B cell (primary cell): Measurements from ENCODE around the gene KPNA1. TPM values are rescaled to one million over a fixed set of nuclear protein-coding genes. Genes with fewer than 3 reads are reported as not detected.

Experiments used
- ATAC-seq: fragments of 200-7000 bp; cut with Tn5 transposase; one replicate; pipeline ENCODE4 v1.10.0; 2021; ENCODE audit warnings: low read depth, mild to moderate bottlenecking, moderate number of reproducible peaks, moderate library complexity
- CTCF ChIA-PET: fragments of 350-600 bp; sonication (Branson Sonifier 250); formaldehyde crosslinking; loops from one replicate; lab custom pipeline; 2021; ENCODE audit warnings: antibody characterized with exemption, inconsistent platforms; lab: Charles Lee
- POLR2A ChIA-PET: fragments of 350-600 bp; sonication (Branson Sonifier 250); formaldehyde crosslinking; loops from one replicate; lab custom pipeline; 2021; ENCODE audit warnings: antibody characterized with exemption; lab: Charles Lee
- DNase-seq: peaks from one replicate; pipeline ENCODE4 v3.0.0; 2013
- H2AFZ ChIP-seq: 2 replicates; pipeline ENCODE4 v1.6.1; 2012; ENCODE audit warnings: mild to moderate bottlenecking, low read depth, low read length; ENCODE audit not compliant: insufficient read depth, poor library complexity, severe bottlenecking
- H3K27ac ChIP-seq, 2 donors: 1 replicate in 1 of 2; 2 replicates in 1 of 2; pipeline ENCODE4 v1.5.1; 2012 to 2013; ENCODE audit warnings: low read length in 2 of 2, mild to moderate bottlenecking in 2 of 2, moderate library complexity in 1 of 2
- H3K27me3 ChIP-seq, 4 experiments: fragments of 200-600 bp in 1 of 4; sonication (generic) in 1 of 4; replicated peaks in 1 of 4; 1 replicate in 2 of 4; 2 replicates in 2 of 4; pipeline versions ENCODE4 v1.6.1 to v1.7.0; 2013 to 2016; ENCODE audit warnings: low read length in 3 of 4, mild to moderate bottlenecking in 2 of 4, mixed read lengths in 1 of 4, moderate library complexity in 1 of 4; ENCODE audit not compliant: insufficient read depth in 4 of 4, control insufficient read depth in 3 of 4; ENCODE audit errors: control extremely low read depth in 1 of 4
- H3K36me3 ChIP-seq, 2 experiments: replicated peaks in 1 of 2; 1 replicate in 1 of 2; 2 replicates in 1 of 2; pipeline versions ENCODE4 v1.6.1 to v1.7.1; 2013; ENCODE audit warnings: low read length in 1 of 2; ENCODE audit not compliant: insufficient read depth in 2 of 2, control insufficient read depth in 1 of 2; ENCODE audit errors: control extremely low read depth in 1 of 2, extremely low read depth in 1 of 2
- H3K4me1 ChIP-seq, 2 donors: fragments of 200-600 bp in 1 of 2; sonication (generic) in 1 of 2; 1 replicate in 1 of 2; 2 replicates in 1 of 2; pipeline versions ENCODE4 v1.5.1 to v1.6.1; 2013 to 2017; ENCODE audit warnings: low read length in 2 of 2; ENCODE audit not compliant: control insufficient read depth in 2 of 2, insufficient read depth in 2 of 2
- H3K4me2 ChIP-seq: replicated peaks from 2 replicates; pipeline ENCODE3; 2012; ENCODE audit warnings: mild to moderate bottlenecking, low read depth, low read length; ENCODE audit not compliant: poor library complexity, severe bottlenecking
- H3K4me3 ChIP-seq, 5 experiments: fragments of 200-600 bp in 1 of 5; sonication (generic) in 1 of 5; 1 replicate in 3 of 5; 2 replicates in 2 of 5; pipeline versions ENCODE4 v1.5.1 to v1.7.0; 2011 to 2016; ENCODE audit warnings: low read length in 4 of 5, mild to moderate bottlenecking in 4 of 5, low read depth in 2 of 5, control low read depth in 1 of 5, moderate library complexity in 1 of 5; ENCODE audit not compliant: insufficient read depth in 1 of 5; ENCODE audit errors: control extremely low read depth in 1 of 5, extremely low read depth in 1 of 5
- H3K79me2 ChIP-seq: fragments of 200-600 bp; sonication (generic); one replicate; pipeline ENCODE4 v1.6.0; 2016; ENCODE audit warnings: low read length; ENCODE audit not compliant: control insufficient read depth, insufficient read depth
- H3K9ac ChIP-seq: fragments of 200-600 bp; sonication (generic); 2 replicates; pipeline ENCODE4 v1.6.1; 2017; ENCODE audit warnings: mild to moderate bottlenecking, low read length, moderate library complexity
- H3K9me3 ChIP-seq, 3 donors: one replicate each; pipeline versions ENCODE4 v1.6.1 to v1.7.1; 2013; ENCODE audit warnings: low read length in 2 of 3; ENCODE audit not compliant: control insufficient read depth in 2 of 3, insufficient read depth in 1 of 3; ENCODE audit errors: control extremely low read depth in 1 of 3
- H4K20me1 ChIP-seq: 2 replicates; pipeline ENCODE4 v1.6.0; 2012; ENCODE audit warnings: mild to moderate bottlenecking, low read length; ENCODE audit not compliant: insufficient read depth, control insufficient read depth, poor library complexity, severe bottlenecking
- H3K27ac Mint-ChIP-seq: one replicate; pipeline ENCODE4 v1.8.0; 2021; ENCODE audit warnings: mixed read lengths
- H3K27me3 Mint-ChIP-seq: one replicate; pipeline ENCODE4 v1.8.0; 2021; ENCODE audit warnings: mixed read lengths
- H3K4me1 Mint-ChIP-seq: one replicate; pipeline ENCODE4 v1.8.0; 2021; ENCODE audit warnings: mixed read lengths
- H3K4me3 Mint-ChIP-seq: one replicate; pipeline ENCODE4 v1.8.0; 2021; ENCODE audit warnings: mixed read lengths
- H3K9me3 Mint-ChIP-seq: one replicate; pipeline ENCODE4 v1.8.0; 2022; ENCODE audit warnings: mixed read lengths; ENCODE audit not compliant: insufficient read depth
- EZH2 ChIP-seq: IDR thresholded peaks from 2 replicates; pipeline ENCODE4 v1.6.1; 2012; ENCODE audit warnings: borderline replicate concordance, low read depth, mild to moderate bottlenecking, moderate library complexity, low read length; ENCODE audit not compliant: insufficient read depth, poor library complexity, severe bottlenecking
- WGBS: methylation state at CpG from one replicate; pipeline ENCODE4 v1.1.5; 2013; ENCODE audit warnings: missing lambda C conversion rate; ENCODE audit not compliant: insufficient coverage; 5-methylcytosine and 5-hydroxymethylcytosine counted together
- intact Hi-C: fragments of 100-400 bp; cut with micrococcal nuclease; formaldehyde crosslinking; loops from one replicate; pipeline ENCODE4 v1.10.0; 2022
- polyA plus RNA-seq: library from polyadenylated mRNA; depleted of rRNA; stranded (reverse); fragments of >200 nt; gene quantifications from 2 replicates; pipeline ENCODE4 v1.2.3, GENCODE V29; 2012
- total RNA-seq, 2 donors: library from RNA; stranded (reverse); fragments of 120-200 nt in 1 of 2; gene quantifications; 1 replicate in 1 of 2; 2 replicates in 1 of 2; pipeline versions ENCODE4 v1.2.3 to v1.2.4, GENCODE V29; 2013 to 2022
- TF ChIP-seq, protein P1 (sequence below): fragments of 200-600 bp; IDR thresholded peaks from one replicate; pipeline ENCODE4 v1.8.0; 2022; ENCODE audit warnings: antibody characterized with exemption, mild to moderate bottlenecking

KPNA1 gene
- total and polyA plus RNA-seq, 2 donors (not counting 1 experiment from before 2014, with no cell fraction given), result 14.9 to 79.4 TPM

DNA sequence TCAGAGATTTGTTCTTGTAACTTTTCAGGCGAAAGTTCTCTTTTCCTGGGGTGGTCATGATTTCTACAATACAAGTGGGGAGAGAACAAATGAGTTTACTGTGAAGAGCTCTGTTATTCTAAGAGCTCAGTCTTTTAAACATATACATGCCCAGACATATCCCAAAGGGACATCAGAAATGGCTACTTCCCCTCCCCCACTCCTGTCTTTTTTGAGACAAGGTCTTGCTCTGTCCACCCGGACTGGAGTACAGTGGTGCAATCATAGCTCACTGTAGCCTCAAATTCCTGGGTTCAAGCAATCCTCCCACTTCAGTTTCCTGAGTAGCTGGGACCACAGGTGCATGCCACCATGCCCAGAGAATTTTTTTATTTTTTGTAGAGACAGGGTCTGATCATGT is 18.2 kb downstream of the KPNA1 start:
- H4K20me1 ChIP-seq, result peaks cover 44% of the 10 kb centered on the region
- POLR2A ChIA-PET, result no interaction called here
- H3K9me3 Mint-ChIP-seq, result no peaks in the 10 kb centered on the region
- H3K9me3 ChIP-seq, result no peaks in the 10 kb centered on the region
- H3K27me3 Mint-ChIP-seq, result no peaks in the 10 kb centered on the region
- H3K4me1 Mint-ChIP-seq, result peaks cover 23% of the 10 kb centered on the region
- no peak overlapping the region for H3K4me2 ChIP-seq
- peaks cover 2 to 22% of the 10 kb centered on the region in 2 experiments for H3K36me3 ChIP-seq
- no peaks in the 10 kb centered on the region for H3K27me3 ChIP-seq
- peaks cover 61% of the 10 kb centered on the region for H3K79me2 ChIP-seq
- intact Hi-C loops, result no loop called here
- ATAC-seq (no peak), DNase-seq (no peak)
- no peaks in the 10 kb centered on the region for H3K4me1 ChIP-seq
- whole genome bisulfite sequencing, result 92% methylated on average over 1 of the region's 2 CpGs
- no peak overlapping the region for H3K9ac ChIP-seq
- no peak for TF ChIP-seq EZH2
- TF ChIP-seq, protein P1, sequence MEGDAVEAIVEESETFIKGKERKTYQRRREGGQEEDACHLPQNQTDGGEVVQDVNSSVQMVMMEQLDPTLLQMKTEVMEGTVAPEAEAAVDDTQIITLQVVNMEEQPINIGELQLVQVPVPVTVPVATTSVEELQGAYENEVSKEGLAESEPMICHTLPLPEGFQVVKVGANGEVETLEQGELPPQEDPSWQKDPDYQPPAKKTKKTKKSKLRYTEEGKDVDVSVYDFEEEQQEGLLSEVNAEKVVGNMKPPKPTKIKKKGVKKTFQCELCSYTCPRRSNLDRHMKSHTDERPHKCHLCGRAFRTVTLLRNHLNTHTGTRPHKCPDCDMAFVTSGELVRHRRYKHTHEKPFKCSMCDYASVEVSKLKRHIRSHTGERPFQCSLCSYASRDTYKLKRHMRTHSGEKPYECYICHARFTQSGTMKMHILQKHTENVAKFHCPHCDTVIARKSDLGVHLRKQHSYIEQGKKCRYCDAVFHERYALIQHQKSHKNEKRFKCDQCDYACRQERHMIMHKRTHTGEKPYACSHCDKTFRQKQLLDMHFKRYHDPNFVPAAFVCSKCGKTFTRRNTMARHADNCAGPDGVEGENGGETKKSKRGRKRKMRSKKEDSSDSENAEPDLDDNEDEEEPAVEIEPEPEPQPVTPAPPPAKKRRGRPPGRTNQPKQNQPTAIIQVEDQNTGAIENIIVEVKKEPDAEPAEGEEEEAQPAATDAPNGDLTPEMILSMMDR, result no peak
- H3K27ac ChIP-seq, result no peak overlapping the region
- CTCF ChIA-PET, result interaction anchor here (0.6 to 1.1 kb wide), 3 partner anchors 63 to 323 kb away, joined by 3 read pairs; no protein-coding TSS in a partner anchor
- no peak overlapping the region for H2AFZ ChIP-seq
- no peak overlapping the region for H3K4me3 ChIP-seq
- H3K4me3 Mint-ChIP-seq, result no peak overlapping the region
- no peak overlapping the region for H3K27ac Mint-ChIP-seq

DNA sequence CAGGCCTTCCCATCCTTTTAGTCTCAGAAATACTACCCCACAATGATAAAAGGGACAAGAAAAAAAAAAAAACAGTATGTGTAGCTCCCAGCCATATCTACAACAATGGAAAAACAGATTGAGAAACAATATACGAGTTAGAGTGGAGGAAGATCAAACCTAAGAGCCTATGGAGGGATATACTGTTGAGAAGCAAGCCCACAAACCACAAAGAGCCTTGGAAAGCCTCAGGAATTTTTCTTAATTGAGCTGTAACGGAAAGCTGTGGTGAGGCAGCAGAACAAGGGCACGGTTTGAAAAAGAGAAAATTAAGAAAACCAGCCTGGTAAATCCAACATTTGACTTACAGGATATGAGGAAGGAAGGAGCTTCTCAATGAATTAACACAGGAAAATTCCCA is 21.4 kb downstream of the KPNA1 start:
- Histone ChIP-seq H3K4me3 (no peak overlapping the region), H3K4me2 (no peak overlapping the region), H3K27ac (no peak overlapping the region), H3K9me3 (no peaks in the 10 kb centered on the region), H4K20me1 (peaks cover 18% of the 10 kb centered on the region), H3K79me2 (peaks cover 40% of the 10 kb centered on the region), H2AFZ (no peak overlapping the region), H3K9ac (no peak overlapping the region), H3K4me1 (no peaks in the 10 kb centered on the region), H3K27me3 (no peaks in the 10 kb centered on the region), H3K36me3 (peaks cover 3 to 27% of the 10 kb centered on the region in 2 experiments)
- no peak overlapping the region for H3K27ac Mint-ChIP-seq
- H3K27me3 Mint-ChIP-seq, result no peaks in the 10 kb centered on the region
- no CpG with 5 or more reads among the region's 3 CpGs for WGBS
- H3K9me3 Mint-ChIP-seq, result no peaks in the 10 kb centered on the region
- DNase-seq (no peak), ATAC-seq (no peak)
- H3K4me3 Mint-ChIP-seq, result no peak overlapping the region
- H3K4me1 Mint-ChIP-seq, result peaks cover 9% of the 10 kb centered on the region
- TF ChIP-seq, protein P1, result no peak
- no peak for TF ChIP-seq EZH2
- intact Hi-C loops, result no loop called here
- CTCF ChIA-PET, result no interaction called here
- POLR2A ChIA-PET, result interaction anchor here (0.7 kb wide), 1 partner anchor 128 kb away, joined by 3 read pairs; no protein-coding TSS in a partner anchor
